ENCODE measurements around the gene DPEP2NB. TPM values are rescaled to one million over a fixed set of nuclear protein-coding genes. Genes with fewer than 3 reads are reported as not detected.

DPEP2NB gene
- total RNA-seq, 1 donor from 2014 or later: under 0.01 TPM

Other genes with a start within 250 kb of the DPEP2NB start
- 4.4 and 7.9 TPM in 2 replicates for gene RANBP10, start 209.4 kb downstream of the DPEP2NB start, total RNA-seq
- 0.22 and 0.40 TPM in 2 replicates for gene TSNAXIP1, start 209.0 kb downstream of the DPEP2NB start, total RNA-seq
- 25.7 and 39.1 TPM in 2 replicates for gene THAP11, start 173.6 kb downstream of the DPEP2NB start, total RNA-seq
- gene NUTF2, start 169.0 kb downstream of the DPEP2NB start, total RNA-seq: 164 and 193 TPM in 2 replicates
- 12.2 and 20.0 TPM in 2 replicates for gene CENPT, start 168.2 kb downstream of the DPEP2NB start, total RNA-seq
- 42.3 and 42.9 TPM in 2 replicates for gene EDC4, start 142.9 kb downstream of the DPEP2NB start, total RNA-seq
- gene NRN1L, start 131.0 kb downstream of the DPEP2NB start, total RNA-seq: not detected in 2 replicates
- gene PSKH1, start 122.7 kb downstream of the DPEP2NB start, total RNA-seq: 8.3 and 12.9 TPM in 2 replicates
- gene CTRL, start 84.0 kb downstream of the DPEP2NB start, total RNA-seq: 0.20 and 0.22 TPM in 2 replicates
- 58.4 and 59.1 TPM in 2 replicates for gene PSMB10, start 79.1 kb downstream of the DPEP2NB start, total RNA-seq
- 0.87 and 5.4 TPM in 2 replicates for gene LCAT, start 71.8 kb downstream of the DPEP2NB start, total RNA-seq
- 41.2 and 108 TPM in 2 replicates for gene SLC12A4, start 47.3 kb downstream of the DPEP2NB start, total RNA-seq
- gene DPEP3, start 35.4 kb downstream of the DPEP2NB start, total RNA-seq: 0.20 TPM in 1 of 2 replicates, not detected in the other
- gene DPEP2, start 16.4 kb downstream of the DPEP2NB start, total RNA-seq: 3.3 and 8.9 TPM in 2 replicates
- 12.0 and 19.8 TPM in 2 replicates for gene DDX28, start 7.3 kb upstream of the DPEP2NB start, total RNA-seq
- gene DUS2, start 7.4 kb upstream of the DPEP2NB start, total RNA-seq: 13.7 and 17.7 TPM in 2 replicates
- 13.1 and 18.5 TPM in 2 replicates for gene NFATC3, start 69.5 kb upstream of the DPEP2NB start, total RNA-seq
- gene ESRP2, start 220.2 kb upstream of the DPEP2NB start, total RNA-seq: 0.44 and 1.6 TPM in 2 replicates
- gene PLA2G15, start 229.5 kb upstream of the DPEP2NB start, total RNA-seq: 14.4 and 23.0 TPM in 2 replicates
- 10.5 and 10.9 TPM in 2 replicates for gene SLC7A6, start 248.6 kb upstream of the DPEP2NB start, total RNA-seq

Measured in lung microvascular endothelial cell (primary cell).